Right cardiac atrium (tissue), 5 donors: ENCODE data around the gene ADAMTS17. TPM values are rescaled to one million over a fixed set of nuclear protein-coding genes. Genes with fewer than 3 reads are reported as not detected.

Experiments
- ATAC-seq, 2 donors: fragments of 200-7000 bp; cut with Tn5 transposase; one replicate each; pipeline versions ENCODE4 v1.8.0 to v1.9.1; 2020; ENCODE audit warnings: moderate library complexity in 2 of 2, mild to moderate bottlenecking in 1 of 2
- DNase-seq, 3 donors: peaks; one replicate each; pipeline ENCODE4 v3.0.0-alpha.2; 2020
- H3K27ac ChIP-seq: one replicate; pipeline ENCODE4 v1.5.1; 2013; ENCODE audit warnings: mild to moderate bottlenecking, low read length, control low read depth, moderate library complexity
- H3K27me3 ChIP-seq: one replicate; pipeline ENCODE4 v1.6.1; 2013; ENCODE audit not compliant: control insufficient read depth, insufficient read depth
- H3K4me1 ChIP-seq: one replicate; pipeline ENCODE4 v1.6.1; 2013; ENCODE audit warnings: low read length; ENCODE audit not compliant: control insufficient read depth, insufficient read depth
- H3K4me3 ChIP-seq: one replicate; pipeline ENCODE4 v1.5.1; 2013; ENCODE audit warnings: low read length, control low read depth
- H3K9me3 ChIP-seq: one replicate; pipeline ENCODE4 v1.6.1; 2013; ENCODE audit warnings: low read length; ENCODE audit not compliant: control insufficient read depth
- WGBS: extraction: QIAGEN DNeasy Blood & Tissue Kit; methylation state at CpG from one replicate; pipeline ENCODE4 v1.1.7; 2013; 5-methylcytosine and 5-hydroxymethylcytosine counted together
- intact Hi-C, 4 donors: fragments of 100-400 bp; cut with DNase I; formaldehyde crosslinking; loops; one replicate each; pipeline versions ENCODE4 v1.11.0 to v1.14.0; 2022 to 2023
- polyA plus RNA-seq: library from polyadenylated mRNA; stranded (reverse); fragments of 200-250 nt; gene quantifications from one replicate; pipeline ENCODE4 v1.2.3, GENCODE V29; 2013
- total RNA-seq, 4 donors: library from RNA; stranded (reverse); fragmentation: NEBNext Ultra II Directional; extraction: Animal tissue kit (Norgen Biotek cat#: 25700); gene quantifications; one replicate each; pipeline ENCODE4 v1.2.1, GENCODE V29; 2021
- donor health status: healthy with polysubstance abuse.
- donor health status: DM: no; HTN: yes; CAD: no.
- donor health status: DM: no; HTN: no; CAD: no.
- donor health status: DM: no; HTN: yes; CAD: no; lungs with severe emphysema.
- donor health status: DM: yes; HTN: yes; CAD: no.

ADAMTS17 gene
- total and polyA plus RNA-seq, 5 donors, result 1.2 to 6.5 (median 2.6) TPM

- H3K27me3 ChIP-seq, result no peaks in the 10 kb centered on the region
- 93% methylated on average over 4 of the region's 4 CpGs for WGBS
- DNase-seq, result no peak
- H3K4me1 ChIP-seq, result peaks cover 4% of the 10 kb centered on the region
- no peak overlapping the region for H3K4me3 ChIP-seq
- intact Hi-C loops, result loop anchor here in 1 of 4 donors (10.0 kb wide), 1 partner anchor 130 kb away; no protein-coding TSS in a partner anchor
- H3K27ac ChIP-seq, result no peak overlapping the region
- no peaks in the 10 kb centered on the region for H3K9me3 ChIP-seq
- ATAC-seq, result no peak
These were observed 137.0 kb downstream of the ADAMTS17 start for GRCh38 chr15:100204771-100205170.

DNA sequence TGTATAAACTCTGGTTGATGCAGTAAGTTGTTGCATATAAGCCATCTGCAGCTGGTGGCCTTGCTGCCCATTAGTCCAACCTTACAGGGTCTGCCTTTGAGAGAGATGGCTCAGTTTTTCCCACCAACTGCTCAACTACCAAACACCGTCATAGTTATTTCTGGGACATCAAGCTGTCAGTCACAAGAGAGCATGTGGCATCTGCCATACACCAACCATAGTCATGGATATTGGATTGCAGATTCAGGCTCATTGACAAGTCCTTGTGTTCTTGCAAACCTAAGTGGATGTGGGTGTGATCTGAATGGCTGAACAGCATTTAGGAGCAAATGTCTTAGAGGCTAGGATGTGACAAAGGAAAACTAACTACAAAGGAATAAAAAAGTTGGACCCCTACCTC lies 137.6 kb downstream of the ADAMTS17 start:
- Histone ChIP-seq H3K9me3 (no peaks in the 10 kb centered on the region), H3K27ac (no peak overlapping the region), H3K4me1 (peaks cover 4% of the 10 kb centered on the region), H3K4me3 (no peak overlapping the region), H3K27me3 (no peaks in the 10 kb centered on the region)
- intact Hi-C loops, result loop anchor here in 1 of 4 donors (10.0 kb wide), 1 partner anchor 131 kb away; no protein-coding TSS in a partner anchor
- 98% methylated on average over 1 of the region's 1 CpG for WGBS
- no peak for ATAC-seq
- no peak for DNase-seq

DNA sequence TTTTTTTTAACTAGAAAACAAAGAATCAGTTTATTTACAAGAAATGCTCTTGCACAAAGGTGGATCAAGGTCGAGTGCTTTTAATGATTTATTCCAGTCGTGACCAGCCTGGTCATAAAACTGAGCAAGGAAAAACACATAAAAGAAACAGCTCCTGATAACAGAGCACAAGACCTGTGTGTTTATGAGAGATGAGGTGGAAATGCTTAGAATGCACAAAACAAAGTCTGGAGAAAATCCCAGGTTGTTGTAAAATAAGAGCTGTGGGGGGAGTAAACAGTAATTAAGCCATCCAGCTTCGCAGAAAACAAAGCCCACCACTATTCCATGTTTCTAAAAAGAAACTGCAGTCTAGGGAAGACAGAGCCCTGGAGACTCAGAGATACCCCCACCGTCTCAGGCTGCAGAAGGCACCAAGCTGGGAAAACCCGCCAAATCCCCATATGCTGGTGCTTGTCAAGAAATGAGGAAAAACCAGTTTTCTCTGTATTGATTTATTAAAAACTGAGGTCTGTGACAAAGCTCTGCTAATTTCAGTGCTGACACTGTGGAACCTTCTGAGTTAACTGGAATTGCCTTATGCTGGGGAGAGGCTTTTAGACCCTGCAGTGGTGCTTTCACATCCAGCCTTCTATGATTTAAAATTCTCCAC lies 139.3 kb downstream of the ADAMTS17 start:
- intact Hi-C loops, result loop anchor here in 1 of 4 donors (10.0 kb wide), 1 partner anchor 132 kb away; no protein-coding TSS in a partner anchor
- no peak for ATAC-seq
- WGBS, result 78% methylated on average over 5 of the region's 5 CpGs

GRCh38 chr15:100201376-100202280 lies 140.1 kb downstream of the ADAMTS17 start:
- no peak for DNase-seq
- no peaks in the 10 kb centered on the region for H3K4me1 ChIP-seq
- H3K27me3 ChIP-seq, result no peaks in the 10 kb centered on the region
- 81% methylated on average over 18 of the region's 18 CpGs for WGBS
- no peak overlapping the region for H3K27ac ChIP-seq
- no peak for ATAC-seq
- H3K9me3 ChIP-seq, result no peaks in the 10 kb centered on the region
- no peak overlapping the region for H3K4me3 ChIP-seq
- intact Hi-C loops, result loop anchor here in 1 of 4 donors (10.0 kb wide), 1 partner anchor 133 kb away; no protein-coding TSS in a partner anchor

More for the DNA sequence above, 139.3 kb downstream of the ADAMTS17 start:
- H3K9me3 ChIP-seq, result no peaks in the 10 kb centered on the region
- H3K27me3 ChIP-seq, result no peaks in the 10 kb centered on the region
- H3K4me3 ChIP-seq, result no peak overlapping the region
- peaks cover 4% of the 10 kb centered on the region for H3K4me1 ChIP-seq
- no peak overlapping the region for H3K27ac ChIP-seq
- DNase-seq, result no peak

- H3K4me3 ChIP-seq, result no peak overlapping the region
- 91% methylated on average over 22 of the region's 22 CpGs for WGBS
- DNase-seq (no peak), ATAC-seq (peak; percentile 25 to 43)
- no peaks in the 10 kb centered on the region for H3K9me3 ChIP-seq
- H3K27ac ChIP-seq, result no peak overlapping the region
- H3K27me3 ChIP-seq, result no peaks in the 10 kb centered on the region
- intact Hi-C loops, result loop anchor here in 1 of 4 donors (10.0 kb wide), 1 partner anchor 134 kb away; no protein-coding TSS in a partner anchor
- no peaks in the 10 kb centered on the region for H3K4me1 ChIP-seq
These were observed 141.4 kb downstream of the ADAMTS17 start for GRCh38 chr15:100200287-100200880.

- no peaks in the 10 kb centered on the region for H3K27me3 ChIP-seq
- intact Hi-C loops, result loop anchor here in 1 of 4 donors (10.0 kb wide), 1 partner anchor 135 kb away; no protein-coding TSS in a partner anchor
- DNase-seq, result no peak
- ATAC-seq, result peak in 1 of 2 donors; percentile 24
- H3K4me1 ChIP-seq, result no peaks in the 10 kb centered on the region
- no peaks in the 10 kb centered on the region for H3K9me3 ChIP-seq
- H3K4me3 ChIP-seq, result no peak overlapping the region
- no peak overlapping the region for H3K27ac ChIP-seq
- 95% methylated on average over 21 of the region's 21 CpGs for WGBS
These were observed 142.0 kb downstream of the ADAMTS17 start for GRCh38 chr15:100199711-100200286.

DNA sequence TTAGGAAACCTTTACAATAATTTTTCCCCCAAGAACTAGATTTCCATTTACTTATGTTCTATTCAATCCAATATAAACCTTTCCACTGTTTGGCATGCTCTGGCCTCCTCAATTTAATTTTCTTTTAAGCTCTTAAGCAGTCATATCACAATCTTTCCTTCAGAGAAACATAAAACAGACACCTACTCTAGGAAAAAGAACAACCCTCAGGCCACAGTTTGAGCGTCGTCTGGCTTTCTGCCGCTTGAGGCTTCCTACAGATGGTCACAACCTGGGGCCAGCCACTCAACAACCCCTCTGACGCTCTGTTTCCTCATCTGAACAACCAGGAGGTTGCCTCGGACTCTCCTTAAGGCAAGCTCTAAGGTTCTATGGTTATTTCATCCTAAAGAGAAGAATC lies 143.3 kb downstream of the ADAMTS17 start:
- H3K27me3 ChIP-seq, result no peaks in the 10 kb centered on the region
- no peak overlapping the region for H3K4me3 ChIP-seq
- no peak overlapping the region for H3K27ac ChIP-seq
- WGBS, result 88% methylated on average over 5 of the region's 5 CpGs
- intact Hi-C loops, result no loop called here
- H3K4me1 ChIP-seq, result no peaks in the 10 kb centered on the region
- no peaks in the 10 kb centered on the region for H3K9me3 ChIP-seq
- DNase-seq, result no peak
- no peak for ATAC-seq

- Histone ChIP-seq H3K27ac (no peak overlapping the region), H3K9me3 (no peaks in the 10 kb centered on the region), H3K4me1 (no peaks in the 10 kb centered on the region), H3K27me3 (no peaks in the 10 kb centered on the region), H3K4me3 (no peak overlapping the region)
- ATAC-seq (no peak), DNase-seq (no peak)
- WGBS, result 91% methylated on average over 14 of the region's 14 CpGs
- intact Hi-C loops, result no loop called here
These were observed 145.3 kb downstream of the ADAMTS17 start for GRCh38 chr15:100196326-100197058.

DNA sequence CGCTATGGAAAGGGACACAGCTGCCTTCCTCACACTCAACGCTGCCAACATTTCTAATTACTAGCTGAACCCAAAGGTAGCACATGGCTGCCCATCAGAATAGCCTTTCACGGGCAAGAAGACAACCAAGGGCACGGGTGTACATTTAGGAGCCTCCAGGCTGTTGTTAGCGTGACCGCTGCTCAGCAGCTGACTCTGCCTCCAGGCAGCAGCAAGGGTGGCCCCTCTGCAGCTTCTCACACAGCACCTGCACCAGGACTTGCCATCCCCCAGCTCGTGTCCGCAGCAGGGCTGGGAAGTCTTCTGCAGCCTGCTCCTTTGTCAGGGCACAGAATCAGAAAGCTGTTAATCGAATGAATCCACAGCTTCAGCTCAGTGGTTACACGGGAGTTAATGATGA lies 146.8 kb downstream of the ADAMTS17 start:
- WGBS, result 92% methylated on average over 10 of the region's 10 CpGs

GRCh38 chr15:100193277-100193860 lies 148.4 kb downstream of the ADAMTS17 start:
- Histone ChIP-seq H3K27me3 (no peaks in the 10 kb centered on the region), H3K27ac (no peak overlapping the region), H3K4me3 (no peak overlapping the region), H3K9me3 (no peaks in the 10 kb centered on the region), H3K4me1 (no peaks in the 10 kb centered on the region)
- WGBS, result 97% methylated on average over 21 of the region's 21 CpGs
- intact Hi-C loops, result no loop called here
- ATAC-seq, result no peak
- DNase-seq, result no peak

More for the DNA sequence above, 146.8 kb downstream of the ADAMTS17 start:
- Histone ChIP-seq H3K4me1 (no peaks in the 10 kb centered on the region), H3K9me3 (no peaks in the 10 kb centered on the region), H3K4me3 (no peak overlapping the region), H3K27me3 (no peaks in the 10 kb centered on the region), H3K27ac (no peak overlapping the region)
- DNase-seq, result peak in 1 of 3 donors; percentile 35
- no peak for ATAC-seq
- intact Hi-C loops, result no loop called here
